ENCODE results near the gene SCGB1C1. TPM values are rescaled to one million over a fixed set of nuclear protein-coding genes. Genes with fewer than 3 reads are reported as not detected.

The SCGB1C1 gene
- total and polyA plus RNA-seq, 9 of the 15 experiments (the other 6 are each of a cell fraction or from before 2014, with no cell fraction given), result not detected

DNA sequence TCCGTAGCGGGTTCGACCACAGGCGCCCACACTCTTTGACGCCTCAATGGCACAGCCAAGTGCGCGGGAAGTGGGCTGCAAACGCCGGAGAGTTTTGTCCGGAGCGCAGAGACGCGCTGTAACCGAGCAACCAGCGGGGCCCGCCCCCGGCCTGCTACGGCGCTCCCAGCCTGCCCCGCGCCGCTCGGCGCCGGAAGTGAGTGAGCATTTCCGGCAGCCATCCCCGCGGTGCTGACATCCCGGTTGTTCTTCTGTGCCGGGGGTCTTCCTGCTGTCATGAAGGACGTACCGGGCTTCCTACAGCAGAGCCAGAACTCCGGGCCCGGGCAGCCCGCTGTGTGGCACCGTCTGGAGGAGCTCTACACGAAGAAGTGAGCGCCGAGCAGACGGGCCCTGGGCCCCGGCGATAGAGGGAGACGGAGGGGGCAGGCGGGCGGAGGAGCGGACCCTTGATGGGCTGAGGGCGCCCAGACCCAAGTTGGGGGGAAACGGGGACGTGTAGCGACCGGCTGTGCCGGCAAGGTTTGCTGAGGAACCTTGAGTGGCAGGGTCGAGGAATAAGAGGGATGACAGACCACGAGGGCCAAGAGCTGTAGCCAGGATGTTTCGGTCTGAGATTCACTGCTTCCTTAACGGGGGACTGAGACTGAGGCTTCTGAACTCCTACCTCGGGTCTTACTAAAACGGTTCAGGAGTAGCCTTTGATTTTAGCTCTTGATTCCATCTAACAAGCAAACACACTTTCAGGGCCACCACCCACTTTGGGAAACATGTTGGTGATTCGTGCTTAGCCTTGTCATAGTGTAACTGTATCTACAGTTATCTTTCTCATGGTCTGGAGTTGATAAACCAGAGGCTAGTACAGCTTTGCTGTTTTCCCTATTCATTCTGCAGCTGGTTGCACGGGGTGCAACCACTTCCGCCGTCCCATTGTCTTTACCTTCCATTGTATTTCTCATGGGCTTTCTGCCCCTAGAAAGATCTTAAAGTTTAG is 44.2 kb downstream of the SCGB1C1 start, which contains the start of gene PSMD13 (continued):
- TF ChIP-seq, protein P1, sequence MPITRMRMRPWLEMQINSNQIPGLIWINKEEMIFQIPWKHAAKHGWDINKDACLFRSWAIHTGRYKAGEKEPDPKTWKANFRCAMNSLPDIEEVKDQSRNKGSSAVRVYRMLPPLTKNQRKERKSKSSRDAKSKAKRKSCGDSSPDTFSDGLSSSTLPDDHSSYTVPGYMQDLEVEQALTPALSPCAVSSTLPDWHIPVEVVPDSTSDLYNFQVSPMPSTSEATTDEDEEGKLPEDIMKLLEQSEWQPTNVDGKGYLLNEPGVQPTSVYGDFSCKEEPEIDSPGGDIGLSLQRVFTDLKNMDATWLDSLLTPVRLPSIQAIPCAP (CRISPR knock-in tag; IDR thresholded peaks at IDR 0.05; ENCODE audit: borderline replicate concordance), result no peak
- TF ChIP-seq RBM22 (IDR thresholded peaks at IDR 0.05; ENCODE audit: low read depth, low read length, poor library complexity, severe bottlenecking), result no peak
- TF ChIP-seq MTF1 (CRISPR knock-in tag; IDR thresholded peaks at IDR 0.05; ENCODE audit: borderline replicate concordance), result no peak
- TF ChIP-seq, protein P2, sequence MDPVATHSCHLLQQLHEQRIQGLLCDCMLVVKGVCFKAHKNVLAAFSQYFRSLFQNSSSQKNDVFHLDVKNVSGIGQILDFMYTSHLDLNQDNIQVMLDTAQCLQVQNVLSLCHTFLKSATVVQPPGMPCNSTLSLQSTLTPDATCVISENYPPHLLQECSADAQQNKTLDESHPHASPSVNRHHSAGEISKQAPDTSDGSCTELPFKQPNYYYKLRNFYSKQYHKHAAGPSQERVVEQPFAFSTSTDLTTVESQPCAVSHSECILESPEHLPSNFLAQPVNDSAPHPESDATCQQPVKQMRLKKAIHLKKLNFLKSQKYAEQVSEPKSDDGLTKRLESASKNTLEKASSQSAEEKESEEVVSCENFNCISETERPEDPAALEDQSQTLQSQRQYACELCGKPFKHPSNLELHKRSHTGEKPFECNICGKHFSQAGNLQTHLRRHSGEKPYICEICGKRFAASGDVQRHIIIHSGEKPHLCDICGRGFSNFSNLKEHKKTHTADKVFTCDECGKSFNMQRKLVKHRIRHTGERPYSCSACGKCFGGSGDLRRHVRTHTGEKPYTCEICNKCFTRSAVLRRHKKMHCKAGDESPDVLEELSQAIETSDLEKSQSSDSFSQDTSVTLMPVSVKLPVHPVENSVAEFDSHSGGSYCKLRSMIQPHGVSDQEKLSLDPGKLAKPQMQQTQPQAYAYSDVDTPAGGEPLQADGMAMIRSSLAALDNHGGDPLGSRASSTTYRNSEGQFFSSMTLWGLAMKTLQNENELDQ (CRISPR knock-in tag; IDR thresholded peaks at IDR 0.05; ENCODE audit: borderline replicate concordance), result no peak
- peak; percentile 45; the same call in 1 of the 2 replicates for TF ChIP-seq CTBP1 (IDR thresholded peaks at IDR 0.05; ENCODE audit: borderline replicate concordance)
- no peak for TF ChIP-seq ZSCAN29 (IDR thresholded peaks at IDR 0.05)
- no peak for TF ChIP-seq BRF1 (IDR thresholded peaks at IDR 0.05; ENCODE audit: borderline replicate concordance, extremely low read depth, insufficient read length)
- no peak; the same call in 1 of the 2 replicates for TF ChIP-seq MBD2 (IDR thresholded peaks at IDR 0.05; ENCODE audit: borderline replicate concordance, low read depth)
- TF ChIP-seq KDM5B (IDR thresholded peaks at IDR 0.05; ENCODE audit: insufficient replicate concordance, low read depth, low read length), result peak; percentile 47
- TF ChIP-seq KLF1 (tag; IDR thresholded peaks at IDR 0.05), result 0 out of 2 replicates have a peak, but pooled peaks have one; percentile 66
- no peak for TF ChIP-seq KDM1A (IDR thresholded peaks at IDR 0.05)
- TF ChIP-seq, protein P3, sequence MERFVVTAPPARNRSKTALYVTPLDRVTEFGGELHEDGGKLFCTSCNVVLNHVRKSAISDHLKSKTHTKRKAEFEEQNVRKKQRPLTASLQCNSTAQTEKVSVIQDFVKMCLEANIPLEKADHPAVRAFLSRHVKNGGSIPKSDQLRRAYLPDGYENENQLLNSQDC (CRISPR knock-in tag; IDR thresholded peaks at IDR 0.05), result no peak
- peak; percentile 45; the same call in 1 of the 2 replicates for TF ChIP-seq ZNF589 (CRISPR knock-in tag; IDR thresholded peaks at IDR 0.05; ENCODE audit: low read depth)
- no peak for TF ChIP-seq GATA2 (CRISPR knock-in tag; IDR thresholded peaks at IDR 0.05)
- TF ChIP-seq, protein P4, sequence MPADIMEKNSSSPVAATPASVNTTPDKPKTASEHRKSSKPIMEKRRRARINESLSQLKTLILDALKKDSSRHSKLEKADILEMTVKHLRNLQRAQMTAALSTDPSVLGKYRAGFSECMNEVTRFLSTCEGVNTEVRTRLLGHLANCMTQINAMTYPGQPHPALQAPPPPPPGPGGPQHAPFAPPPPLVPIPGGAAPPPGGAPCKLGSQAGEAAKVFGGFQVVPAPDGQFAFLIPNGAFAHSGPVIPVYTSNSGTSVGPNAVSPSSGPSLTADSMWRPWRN (IDR thresholded peaks at IDR 0.05; ENCODE audit: low read depth), result no peak
- TF ChIP-seq ILK (tag; IDR thresholded peaks at IDR 0.05; ENCODE audit: borderline replicate concordance, low read depth), result no peak
- TF ChIP-seq, protein P5, sequence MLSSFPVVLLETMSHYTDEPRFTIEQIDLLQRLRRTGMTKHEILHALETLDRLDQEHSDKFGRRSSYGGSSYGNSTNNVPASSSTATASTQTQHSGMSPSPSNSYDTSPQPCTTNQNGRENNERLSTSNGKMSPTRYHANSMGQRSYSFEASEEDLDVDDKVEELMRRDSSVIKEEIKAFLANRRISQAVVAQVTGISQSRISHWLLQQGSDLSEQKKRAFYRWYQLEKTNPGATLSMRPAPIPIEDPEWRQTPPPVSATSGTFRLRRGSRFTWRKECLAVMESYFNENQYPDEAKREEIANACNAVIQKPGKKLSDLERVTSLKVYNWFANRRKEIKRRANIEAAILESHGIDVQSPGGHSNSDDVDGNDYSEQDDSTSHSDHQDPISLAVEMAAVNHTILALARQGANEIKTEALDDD (IDR thresholded peaks at IDR 0.05), result no peak

All from K562 (cell line).